Vagina (tissue), 2 donors: ENCODE data around the gene ERCC2. TPM values are rescaled to one million over a fixed set of nuclear protein-coding genes. Genes with fewer than 3 reads are reported as not detected.

ENCODE experiments used
- DNase-seq, 2 donors: peaks; one replicate each; pipeline ENCODE4 v3.0.0-alpha.2; 2017; ENCODE audit errors: extremely low spot score in 2 of 2
- H3K27ac ChIP-seq: fragments of 200-600 bp; sonication (generic); one replicate; pipeline ENCODE4 v1.5.1; 2019
- H3K27me3 ChIP-seq: fragments of 200-600 bp; sonication (generic); one replicate; pipeline ENCODE4 v1.5.1; 2019
- H3K36me3 ChIP-seq, 2 donors: fragments of 200-600 bp; sonication (generic); one replicate each; pipeline ENCODE4 v1.5.1; 2017 to 2019
- H3K4me1 ChIP-seq: fragments of 200-600 bp; sonication (generic); one replicate; pipeline ENCODE4 v1.5.1; 2019
- H3K4me3 ChIP-seq, 2 donors: fragments of 200-600 bp; sonication (generic); 1 replicate in 1 of 2; 2 replicates in 1 of 2; pipeline ENCODE4 v1.5.1; 2016 to 2019
- H3K9me3 ChIP-seq: fragments of 200-600 bp; sonication (generic); one replicate; pipeline ENCODE4 v1.5.1; 2019
- POLR2A ChIP-seq, 2 donors: fragments of 450-650 bp; IDR thresholded peaks; one replicate each; pipeline ENCODE4 v1.6.1; 2017; ENCODE audit warnings: antibody characterized with exemption in 2 of 2, mild to moderate bottlenecking in 2 of 2, moderate library complexity in 2 of 2
- POLR2AphosphoS5 ChIP-seq, 2 donors: sonication (generic); formaldehyde crosslinking; IDR thresholded peaks; one replicate each; pipeline ENCODE4 v1.9.0; 2017; ENCODE audit warnings: antibody characterized with exemption in 2 of 2, mild to moderate bottlenecking in 2 of 2, low read depth in 1 of 2; ENCODE audit not compliant: insufficient read depth in 1 of 2
- intact Hi-C: fragments of 100-400 bp; cut with DNase I; formaldehyde crosslinking; loops from one replicate; pipeline ENCODE4 v1.15.1; 2023
- total RNA-seq: library from RNA; depleted of rRNA; stranded (reverse); fragments of >200 nt; gene quantifications from one replicate; pipeline ENCODE4 v1.2.3, GENCODE V29; 2016
- TF ChIP-seq, protein P1 (sequence below), 3 experiments: fragments of 450-650 bp in 2 of 3; fragments of 200-600 bp in 1 of 3; sonication (generic) in 1 of 3; IDR thresholded peaks; one replicate each; pipeline ENCODE4 v1.5.1; 2017 to 2019; ENCODE audit warnings: antibody characterized with exemption in 3 of 3, mild to moderate bottlenecking in 2 of 3, moderate library complexity in 2 of 3

Gene ERCC2
- total RNA-seq, 1 donor from 2014 or later: 17.9 TPM

DNA sequence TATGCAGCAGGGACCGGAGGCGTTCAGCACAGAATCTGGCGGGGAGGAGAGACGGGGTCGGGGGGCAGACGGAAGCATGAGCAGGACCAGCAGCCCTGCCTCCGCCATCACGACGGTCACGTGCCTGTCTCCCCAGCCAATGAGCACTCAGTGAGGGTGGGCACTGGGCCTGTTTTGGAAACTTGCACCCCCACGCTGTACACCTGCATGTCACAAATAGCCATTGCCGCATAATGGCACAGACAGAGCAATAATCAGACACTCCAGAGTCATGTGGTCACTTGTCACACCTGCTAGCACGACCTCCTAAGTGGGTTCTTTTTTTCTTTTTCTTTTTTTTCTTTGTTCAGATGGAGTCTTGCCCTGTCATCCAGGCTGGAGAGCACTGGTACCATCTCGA, 8.8 kb downstream of the ERCC2 start:
- Histone ChIP-seq H3K4me1 (no peaks in the 10 kb centered on the region), H3K4me3 (no peak overlapping the region), H3K36me3 (peaks cover 0 to 7% of the 10 kb centered on the region in 2 donors), H3K9me3 (no peaks in the 10 kb centered on the region), H3K27ac (no peak overlapping the region), H3K27me3 (no peaks in the 10 kb centered on the region)
- intact Hi-C loops: no loop called here
- DNase-seq: no peak
- TF ChIP-seq POLR2AphosphoS5 (IDR thresholded peaks at IDR 0.05; ENCODE audit: insufficient read depth in 1 of 2, low read depth in 1 of 2) (no peak), POLR2A (IDR thresholded peaks at IDR 0.05) (no peak)
- TF ChIP-seq, protein P1, sequence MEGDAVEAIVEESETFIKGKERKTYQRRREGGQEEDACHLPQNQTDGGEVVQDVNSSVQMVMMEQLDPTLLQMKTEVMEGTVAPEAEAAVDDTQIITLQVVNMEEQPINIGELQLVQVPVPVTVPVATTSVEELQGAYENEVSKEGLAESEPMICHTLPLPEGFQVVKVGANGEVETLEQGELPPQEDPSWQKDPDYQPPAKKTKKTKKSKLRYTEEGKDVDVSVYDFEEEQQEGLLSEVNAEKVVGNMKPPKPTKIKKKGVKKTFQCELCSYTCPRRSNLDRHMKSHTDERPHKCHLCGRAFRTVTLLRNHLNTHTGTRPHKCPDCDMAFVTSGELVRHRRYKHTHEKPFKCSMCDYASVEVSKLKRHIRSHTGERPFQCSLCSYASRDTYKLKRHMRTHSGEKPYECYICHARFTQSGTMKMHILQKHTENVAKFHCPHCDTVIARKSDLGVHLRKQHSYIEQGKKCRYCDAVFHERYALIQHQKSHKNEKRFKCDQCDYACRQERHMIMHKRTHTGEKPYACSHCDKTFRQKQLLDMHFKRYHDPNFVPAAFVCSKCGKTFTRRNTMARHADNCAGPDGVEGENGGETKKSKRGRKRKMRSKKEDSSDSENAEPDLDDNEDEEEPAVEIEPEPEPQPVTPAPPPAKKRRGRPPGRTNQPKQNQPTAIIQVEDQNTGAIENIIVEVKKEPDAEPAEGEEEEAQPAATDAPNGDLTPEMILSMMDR (IDR thresholded peaks at IDR 0.05): no peak

DNA sequence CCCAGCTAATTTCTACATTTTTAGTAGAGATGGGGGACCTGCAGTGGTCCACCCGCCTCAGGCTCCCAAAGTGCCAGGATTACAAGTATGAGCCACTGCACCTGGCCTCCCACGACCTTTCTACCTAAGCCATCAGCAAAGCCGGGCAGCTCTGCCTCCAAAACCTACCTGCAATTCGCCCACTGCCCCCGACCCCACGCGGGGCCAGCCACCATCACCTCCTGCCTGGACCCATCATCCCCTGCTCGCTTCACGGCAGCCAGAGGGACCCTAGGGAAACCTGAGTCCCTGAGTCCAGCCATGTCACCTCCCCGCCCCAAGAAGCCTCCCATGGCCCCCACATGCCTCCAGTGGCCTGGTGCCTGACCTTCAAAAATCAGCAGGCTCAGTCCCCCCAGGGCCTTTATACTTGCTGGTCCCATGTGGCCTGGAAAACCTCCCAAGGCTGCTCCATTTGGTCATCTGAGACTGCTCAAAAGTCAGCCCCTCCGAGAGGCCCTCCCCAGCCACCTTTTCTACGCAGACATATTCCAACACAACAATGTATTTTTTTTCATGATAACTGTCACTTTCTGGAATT, 12.1 kb downstream of the ERCC2 start:
- no peaks in the 10 kb centered on the region for H3K9me3 ChIP-seq
- H3K4me3 ChIP-seq: no peak overlapping the region
- TF ChIP-seq POLR2A (IDR thresholded peaks at IDR 0.05): no peak
- TF ChIP-seq, protein P1 (IDR thresholded peaks at IDR 0.05): no peak
- TF ChIP-seq POLR2AphosphoS5 (IDR thresholded peaks at IDR 0.05; ENCODE audit: insufficient read depth in 1 of 2, low read depth in 1 of 2): no peak
- H3K27me3 ChIP-seq: no peaks in the 10 kb centered on the region
- peaks cover 0 to 7% of the 10 kb centered on the region in 2 donors for H3K36me3 ChIP-seq
- no peak overlapping the region for H3K27ac ChIP-seq
- no peaks in the 10 kb centered on the region for H3K4me1 ChIP-seq
- DNase-seq: no peak
- intact Hi-C loops: no loop called here

DNA sequence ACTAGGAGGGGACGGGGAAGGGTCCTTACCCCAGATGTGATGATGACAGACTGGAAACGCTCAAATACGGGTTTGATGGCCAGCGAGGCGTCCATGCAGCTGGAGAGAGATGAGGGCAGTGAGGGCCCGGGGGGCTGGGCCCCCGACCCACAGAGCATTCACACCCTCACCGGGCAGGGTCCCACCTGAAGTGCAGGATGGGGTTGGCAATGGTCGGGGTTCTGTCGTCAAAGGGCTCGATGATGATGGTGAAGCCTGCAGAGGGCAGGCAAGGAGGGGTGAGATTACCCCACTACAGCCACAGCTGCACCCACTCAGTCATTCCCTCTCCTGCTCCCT, 13.0 kb downstream of the ERCC2 start:
- H3K27me3 ChIP-seq: no peaks in the 10 kb centered on the region
- H3K4me1 ChIP-seq: no peaks in the 10 kb centered on the region
- TF ChIP-seq POLR2A (IDR thresholded peaks at IDR 0.05): no peak
- no peak for DNase-seq
- H3K4me3 ChIP-seq: no peak overlapping the region
- H3K9me3 ChIP-seq: no peaks in the 10 kb centered on the region
- no peak overlapping the region for H3K27ac ChIP-seq
- intact Hi-C loops: no loop called here
- H3K36me3 ChIP-seq: peaks cover 0 to 9% of the 10 kb centered on the region in 2 donors

DNA sequence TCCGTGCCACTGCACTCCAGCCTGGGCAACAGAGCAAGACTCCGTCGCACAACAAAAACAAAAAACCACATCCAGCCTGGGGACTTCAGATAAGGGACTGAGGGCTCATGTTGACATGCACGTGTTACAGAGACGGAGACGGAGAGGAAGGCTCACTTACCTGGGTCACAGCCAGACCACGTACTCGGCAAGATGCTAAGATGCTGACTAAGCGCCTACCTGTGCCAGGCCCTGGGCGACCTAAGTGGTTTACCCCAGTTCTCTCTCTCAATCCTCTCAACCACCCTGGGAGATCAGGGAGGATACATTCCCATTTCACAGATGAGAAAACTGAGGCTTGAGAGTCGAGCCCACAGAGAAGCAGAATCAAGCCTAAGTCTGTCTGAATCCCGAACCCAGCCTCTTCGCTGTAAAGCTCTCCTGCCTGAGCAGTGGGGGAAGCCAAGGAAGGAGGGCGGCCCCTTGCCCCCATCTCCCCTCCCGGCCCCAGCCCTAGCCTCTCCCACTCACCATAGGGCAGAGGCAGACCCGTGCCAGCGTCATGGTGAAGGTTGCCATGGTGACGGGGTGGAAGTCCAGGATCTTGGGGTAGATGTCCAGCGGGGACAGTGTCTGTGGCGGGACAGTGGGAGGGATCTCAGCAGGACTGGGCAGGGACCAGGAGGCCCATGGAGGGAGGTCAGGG, 13.5 kb downstream of the ERCC2 start:
- H3K4me1 ChIP-seq: no peaks in the 10 kb centered on the region
- no peak overlapping the region for H3K27ac ChIP-seq
- no peak for DNase-seq
- H3K9me3 ChIP-seq: no peaks in the 10 kb centered on the region
- no peak for TF ChIP-seq POLR2A (IDR thresholded peaks at IDR 0.05)
- TF ChIP-seq POLR2AphosphoS5 (IDR thresholded peaks at IDR 0.05; ENCODE audit: insufficient read depth in 1 of 2, low read depth in 1 of 2): no peak
- TF ChIP-seq, protein P1 (IDR thresholded peaks at IDR 0.05): no peak
- no peaks in the 10 kb centered on the region for H3K27me3 ChIP-seq
- H3K36me3 ChIP-seq: peaks cover 0 to 12% of the 10 kb centered on the region in 2 donors
- H3K4me3 ChIP-seq: no peak overlapping the region
- intact Hi-C loops: no loop called here

DNA sequence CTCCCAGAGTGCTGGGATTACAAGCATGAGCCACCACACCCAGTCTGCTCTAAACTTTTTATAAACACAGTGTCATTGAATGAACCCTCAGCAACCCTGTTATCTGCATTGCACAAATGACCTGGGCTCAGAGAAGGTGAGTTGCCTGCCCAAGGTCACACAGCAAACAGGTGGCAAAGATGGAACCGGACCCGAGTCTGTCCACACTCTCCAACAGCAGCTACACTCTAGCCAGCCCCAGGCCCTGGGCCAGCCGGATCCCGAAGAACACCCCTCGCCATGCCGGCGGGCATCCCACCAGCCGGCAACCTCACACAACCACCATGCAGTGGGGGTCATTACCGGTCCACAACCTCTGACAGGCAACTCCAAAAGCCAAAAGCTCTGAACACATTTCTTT, 14.5 kb downstream of the ERCC2 start:
- no peaks in the 10 kb centered on the region for H3K27me3 ChIP-seq
- DNase-seq: no peak
- no peaks in the 10 kb centered on the region for H3K9me3 ChIP-seq
- H3K36me3 ChIP-seq: peaks cover 0 to 7% of the 10 kb centered on the region in 2 donors
- no peaks in the 10 kb centered on the region for H3K4me1 ChIP-seq
- no peak overlapping the region for H3K4me3 ChIP-seq
- no peak overlapping the region for H3K27ac ChIP-seq
- TF ChIP-seq, protein P1 (IDR thresholded peaks at IDR 0.05): no peak
- no peak for TF ChIP-seq POLR2A (IDR thresholded peaks at IDR 0.05)
- TF ChIP-seq POLR2AphosphoS5 (IDR thresholded peaks at IDR 0.05; ENCODE audit: insufficient read depth in 1 of 2, low read depth in 1 of 2): no peak
- intact Hi-C loops: no loop called here
